ENCODE measurements around the gene MTRR. TPM values are rescaled to one million over a fixed set of nuclear protein-coding genes. Genes with fewer than 3 reads are reported as not detected.

MTRR gene
- total and polyA plus RNA-seq, 11 donors, result 9.5 to 42.2 (median 28.7) TPM

- WGBS, 4 donors, result 75 to 87% (median 82%) methylated on average over 5 of the region's 5 CpGs
- intact Hi-C loops (cut with DNase I), result loop anchor here in 3 of 10 donors (5.0 to 10.0 kb wide), 2 partner anchors 460 to 1093 kb away; partner anchors contain the start of gene ADCY2 (in 1 of the 3)
- Histone ChIP-seq H3K27me3 (no peaks in the 10 kb centered on the region), H3K9me3 (no peaks in the 10 kb centered on the region), H3K4me1 (peaks cover 0 to under 1% (median 0%) of the 10 kb centered on the region in 12 donors), H3K27ac (no peak overlapping the region), H3K36me3 (peaks cover 0 to 48% (median 40%) of the 10 kb centered on the region in 9 donors), H3K4me3 (no peak overlapping the region)
- DNase-seq (no peak), ATAC-seq (peak in 1 of 4 donors; percentile 24)
- TF ChIP-seq CTCF (IDR thresholded peaks at IDR 0.05) (no peak), POLR2A (IDR thresholded peaks at IDR 0.05) (no peak)
Observed at GRCh38 chr5:7857361-7857760, 11.6 kb upstream of the MTRR start.

- H3K27me3 ChIP-seq, result no peaks in the 10 kb centered on the region
- H3K36me3 ChIP-seq, result peaks cover 0 to 55% (median 47%) of the 10 kb centered on the region in 9 donors
- intact Hi-C loops (cut with DNase I), result loop anchor here in 3 of 10 donors (5.0 to 10.0 kb wide), 2 partner anchors 461 to 1093 kb away; partner anchors contain the start of gene ADCY2 (in 1 of the 3)
- H3K4me3 ChIP-seq, result no peak overlapping the region
- ATAC-seq (no peak), DNase-seq (no peak)
- 75 to 80% (median 77%) methylated on average over 9 of the region's 9 CpGs for WGBS, 4 donors
- no peak overlapping the region for H3K27ac ChIP-seq
- no peaks in the 10 kb centered on the region for H3K4me1 ChIP-seq
- TF ChIP-seq CTCF (IDR thresholded peaks at IDR 0.05) (no peak), POLR2A (IDR thresholded peaks at IDR 0.05) (no peak)
- H3K9me3 ChIP-seq, result no peaks in the 10 kb centered on the region
Observed at GRCh38 chr5:7857926-7858632, 10.9 kb upstream of the MTRR start.

GRCh38 chr5:7866196-7866595 is 2.8 kb upstream of the MTRR start:
- no peaks in the 10 kb centered on the region for H3K27me3 ChIP-seq
- peaks cover 0 to 38% (median 23%) of the 10 kb centered on the region in 12 donors for H3K4me1 ChIP-seq
- 90 to 98% (median 91%) methylated on average over 2 of the region's 2 CpGs for WGBS, 4 donors
- no peak for DNase-seq
- H3K9me3 ChIP-seq, result no peaks in the 10 kb centered on the region
- peaks cover 0 to 55% (median 45%) of the 10 kb centered on the region in 9 donors for H3K36me3 ChIP-seq
- no peak overlapping the region for H3K27ac ChIP-seq
- no peak for ATAC-seq
- intact Hi-C loops (cut with DNase I), result no loop called here
- H3K4me3 ChIP-seq, result no peak overlapping the region
- TF ChIP-seq POLR2A (IDR thresholded peaks at IDR 0.05) (no peak), CTCF (IDR thresholded peaks at IDR 0.05) (no peak)

- WGBS, 4 donors, result 65 to 74% (median 70%) methylated on average over 3 of the region's 3 CpGs
- no peaks in the 10 kb centered on the region for H3K27me3 ChIP-seq
- H3K9me3 ChIP-seq, result no peaks in the 10 kb centered on the region
- peaks cover 0 to 46% (median 27%) of the 10 kb centered on the region in 12 donors for H3K4me1 ChIP-seq
- intact Hi-C loops (cut with DNase I), result no loop called here
- no peak for TF ChIP-seq CTCF (IDR thresholded peaks at IDR 0.05)
- TF ChIP-seq POLR2A (IDR thresholded peaks at IDR 0.05), result no peak
- DNase-seq (no peak), ATAC-seq (no peak)
- peaks cover 0 to 47% (median 36%) of the 10 kb centered on the region in 9 donors for H3K36me3 ChIP-seq
- peak overlapping the region in 1 of 12 donors; percentile 87 for H3K4me3 ChIP-seq
- H3K27ac ChIP-seq, result no peak overlapping the region
Observed at GRCh38 chr5:7867260-7867659, 1.7 kb upstream of the MTRR start.
